Middle frontal gyrus (tissue), 1 donor: ENCODE measurements around the gene LDHB.
A peak's percentile ranks its signal among the peaks of the same experiment; 100 is the strongest.
"Not testable (repeated sequence)": the region's sequence is repeated elsewhere in the genome, so short reads cannot be mapped to it uniquely, and the experiment has no call there.

Experiments
- DNase-seq: peaks from one replicate; pipeline ENCODE4 v3.0.0-alpha.2; 2015; ENCODE audit warnings: low spot score; ENCODE audit errors: extremely low spot score

LDHB gene

DNA sequence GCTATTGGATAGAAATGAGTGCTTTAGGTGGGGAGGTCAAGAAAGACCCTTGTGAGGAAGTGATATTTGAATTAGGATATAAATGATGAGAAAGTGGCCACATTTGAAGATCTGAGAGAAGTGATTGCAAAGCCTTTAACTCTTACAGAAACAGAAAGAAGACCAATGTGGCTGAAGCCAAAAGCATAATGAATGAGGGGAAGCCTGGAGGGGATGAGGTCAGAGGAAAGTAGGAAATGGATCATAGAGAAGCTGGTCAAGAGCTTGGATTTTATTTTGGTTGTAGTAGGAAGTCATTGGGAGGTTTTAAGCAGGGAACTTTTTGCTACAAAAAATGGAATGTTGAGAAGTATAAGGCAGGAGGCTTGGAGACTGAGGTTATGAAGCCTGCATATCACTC, 49.4 kb downstream of the LDHB start:
- no peak for DNase-seq

DNA sequence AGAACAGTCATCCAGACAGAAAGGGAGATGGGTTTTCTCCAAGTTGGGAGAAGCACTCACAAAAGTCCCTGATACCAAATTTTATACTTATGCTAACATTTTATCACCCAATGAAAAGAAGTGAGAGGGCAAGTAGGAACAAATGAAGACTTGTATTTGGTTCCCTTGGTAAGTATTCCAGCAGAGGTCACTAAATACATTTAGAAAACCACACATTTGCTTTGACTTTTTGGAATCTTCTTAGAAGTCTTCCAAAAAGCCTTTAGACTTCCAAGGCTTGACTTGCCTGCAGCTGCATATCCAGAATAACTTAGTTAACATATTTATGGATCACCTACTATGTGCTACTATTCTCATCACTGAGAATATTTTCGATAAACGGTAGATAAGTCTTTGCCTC, 49.9 kb downstream of the LDHB start:
- peak; percentile 14 for DNase-seq

DNA sequence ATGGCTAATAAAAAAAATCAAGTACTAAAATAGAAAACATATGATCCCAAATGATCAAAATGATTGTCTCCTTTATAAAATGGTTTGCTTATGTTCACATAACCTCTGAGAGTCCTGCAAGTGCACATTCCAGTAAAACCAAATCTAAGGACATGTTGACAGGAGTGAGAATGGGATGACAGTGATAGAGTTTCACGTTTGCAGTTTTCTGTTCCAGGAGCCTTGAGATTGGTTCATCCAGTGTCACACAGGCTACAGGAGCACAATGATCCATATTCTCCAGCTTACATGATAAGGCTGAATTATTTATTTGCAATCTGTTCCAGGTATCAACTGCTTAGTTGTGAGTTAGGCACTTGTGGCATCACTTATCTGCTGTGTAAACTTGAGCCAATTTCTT, 51.5 kb downstream of the LDHB start:
- DNase-seq: no peak

DNA sequence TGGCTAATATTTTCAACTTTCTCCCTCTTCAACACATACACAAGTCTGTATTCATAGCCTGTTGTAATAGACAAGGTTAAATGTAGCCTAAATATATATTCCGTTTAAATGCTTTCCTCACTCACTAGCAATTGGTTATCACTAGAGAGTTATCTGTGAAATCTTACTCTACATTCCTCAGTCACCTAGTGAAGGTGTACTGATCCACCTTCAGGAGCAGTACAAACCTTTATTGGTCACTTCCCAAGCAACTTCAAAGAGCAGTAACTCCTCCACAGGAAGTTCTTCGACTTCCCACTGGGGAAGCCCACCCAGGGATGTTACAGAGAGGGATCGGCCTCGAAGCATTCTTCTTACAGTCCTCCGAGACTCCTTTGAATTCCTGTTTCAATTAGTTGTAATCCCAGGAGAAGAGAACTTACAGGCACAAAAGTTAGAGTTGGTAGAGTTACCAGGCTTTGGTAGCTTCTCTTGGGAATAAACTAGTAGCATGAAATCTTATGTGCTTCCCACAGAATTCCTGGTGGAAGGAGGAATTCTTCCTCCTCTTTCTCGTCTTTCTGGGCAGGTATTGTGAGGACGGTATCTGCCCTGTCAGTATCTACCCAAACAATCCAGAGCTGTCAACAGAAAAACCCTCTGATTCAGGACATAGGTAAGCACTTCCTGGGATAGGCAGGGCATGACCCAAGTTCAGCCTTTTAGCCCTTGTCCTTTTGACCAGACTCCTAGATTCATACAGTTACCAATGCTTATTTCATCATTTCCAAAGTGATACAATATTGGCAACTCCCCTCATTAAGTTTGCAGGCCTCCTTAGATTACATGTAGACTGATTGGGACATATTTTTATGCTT, 53.2 kb downstream of the LDHB start, which contains the start of gene GYS2:
Gene GYS2 (minus strand): TSS at position 603 of the 857 bp plus-strand sequence. CDS start 255 bp downstream, at position 348.
- DNase-seq: no peak

DNA sequence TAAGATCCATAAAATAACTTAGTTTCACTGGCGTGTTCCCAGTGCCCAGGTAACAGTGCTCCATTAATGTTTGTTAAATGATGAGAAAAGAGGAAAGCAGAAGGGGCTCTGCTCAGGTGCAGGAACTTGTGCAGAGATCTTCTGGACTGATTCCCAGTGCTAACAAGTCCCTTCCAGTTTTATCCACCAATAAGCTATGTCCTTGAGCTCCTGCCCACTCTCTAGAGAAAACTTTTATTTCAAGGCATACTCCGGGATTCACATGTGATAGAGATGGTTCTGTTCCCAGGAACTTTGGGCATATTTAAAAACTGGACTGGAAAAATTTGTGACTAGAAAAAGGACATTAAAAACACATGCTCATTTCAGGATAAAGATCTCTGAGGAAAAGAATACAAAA, 54.9 kb downstream of the LDHB start:
- no peak for DNase-seq

DNA sequence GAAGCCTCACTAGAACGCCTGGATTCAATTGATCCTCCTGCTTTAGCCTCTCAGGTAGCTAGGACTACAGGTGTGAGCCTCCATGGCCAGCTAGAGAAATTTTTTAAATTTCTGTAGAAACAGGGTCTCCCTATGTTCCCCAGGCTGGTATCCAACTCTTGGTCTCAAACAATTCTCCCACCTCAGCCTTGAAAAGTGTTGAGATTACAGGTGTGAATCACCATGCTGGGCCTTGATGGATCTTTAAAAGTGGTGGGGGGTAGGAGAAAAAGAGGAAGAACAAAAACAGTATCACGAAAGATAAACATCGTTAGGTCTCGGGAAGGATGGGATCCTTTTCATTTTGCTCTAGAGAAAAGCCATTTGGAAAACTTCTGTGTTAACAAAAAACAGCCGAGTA, 57.4 kb downstream of the LDHB start:
- no peak for DNase-seq

DNA sequence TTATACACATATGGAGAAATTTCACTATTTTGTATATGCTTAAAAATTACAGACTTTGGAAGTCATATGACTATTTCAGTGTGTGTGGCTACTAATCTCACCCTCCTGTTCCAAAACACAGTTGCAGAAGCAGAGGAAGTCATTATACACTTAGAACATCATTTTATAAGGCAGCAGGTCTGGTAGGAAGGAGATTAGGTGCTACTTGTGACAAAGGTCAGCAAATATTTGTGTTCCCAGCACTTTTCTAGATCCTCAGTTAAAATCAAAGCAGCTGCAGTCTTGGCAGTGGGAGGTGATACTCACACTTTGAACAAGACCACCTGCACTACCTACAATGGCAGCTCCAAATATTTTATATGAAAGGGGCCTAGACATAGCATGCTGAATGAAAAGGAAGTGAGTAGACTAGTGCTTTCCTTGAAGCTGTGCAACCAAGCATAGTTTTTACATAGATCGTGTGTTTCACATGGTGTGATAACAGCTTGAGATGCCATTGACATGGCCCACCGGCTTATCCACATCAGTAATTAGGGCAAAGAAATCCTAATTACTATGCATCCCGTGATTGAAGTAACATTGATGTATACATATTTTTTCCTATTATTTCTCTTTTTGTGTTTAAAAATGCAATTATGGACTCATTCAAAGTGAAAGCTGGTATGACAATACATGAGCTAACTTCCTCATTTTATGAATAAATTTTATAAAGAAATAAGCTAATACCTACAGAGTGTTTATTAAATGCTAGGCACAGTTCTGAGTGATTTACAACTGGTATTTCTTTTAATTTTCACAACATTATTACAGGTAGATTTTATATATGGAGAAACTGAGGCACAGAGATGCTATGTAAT, 58.3 kb downstream of the LDHB start:
- DNase-seq: no peak

DNA sequence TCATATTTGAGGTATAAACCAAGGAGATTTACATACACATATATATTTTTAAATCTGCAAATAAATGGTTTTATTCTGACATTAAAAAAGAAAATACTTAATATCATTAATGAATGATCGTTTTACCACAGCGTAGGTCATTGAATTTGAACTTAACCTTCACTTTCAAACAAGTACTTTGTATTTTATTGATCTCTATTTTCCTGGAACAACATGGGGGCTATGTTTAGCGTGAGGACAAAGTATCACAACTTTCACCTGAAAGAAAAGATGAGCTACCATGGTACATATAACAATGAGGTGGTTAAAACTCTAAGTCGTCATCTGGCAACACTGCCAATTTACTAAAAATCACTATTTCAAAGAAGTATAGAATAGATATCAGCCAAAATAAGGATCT, 59.0 kb downstream of the LDHB start:
- DNase-seq: no peak

DNA sequence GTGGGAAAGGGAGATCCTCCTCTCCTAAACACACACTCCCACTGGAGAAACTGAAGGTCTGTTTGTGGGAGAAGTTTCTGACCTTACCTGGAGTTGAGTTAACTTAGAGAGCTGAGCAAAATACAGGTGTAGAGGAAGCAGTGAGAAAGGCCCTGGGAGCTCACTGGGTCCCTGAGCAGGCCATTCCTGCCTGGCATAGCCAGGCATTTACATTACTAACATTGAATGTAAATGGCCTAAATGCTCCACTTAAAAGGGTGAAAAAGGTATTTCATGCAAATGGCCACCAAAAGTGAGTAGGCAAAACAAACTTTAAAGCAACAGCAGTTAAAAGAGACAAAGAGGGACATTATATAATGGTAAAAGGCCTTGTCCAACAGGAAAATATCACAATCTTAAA, 62.3 kb downstream of the LDHB start:
- not testable (repeated sequence) for DNase-seq

DNA sequence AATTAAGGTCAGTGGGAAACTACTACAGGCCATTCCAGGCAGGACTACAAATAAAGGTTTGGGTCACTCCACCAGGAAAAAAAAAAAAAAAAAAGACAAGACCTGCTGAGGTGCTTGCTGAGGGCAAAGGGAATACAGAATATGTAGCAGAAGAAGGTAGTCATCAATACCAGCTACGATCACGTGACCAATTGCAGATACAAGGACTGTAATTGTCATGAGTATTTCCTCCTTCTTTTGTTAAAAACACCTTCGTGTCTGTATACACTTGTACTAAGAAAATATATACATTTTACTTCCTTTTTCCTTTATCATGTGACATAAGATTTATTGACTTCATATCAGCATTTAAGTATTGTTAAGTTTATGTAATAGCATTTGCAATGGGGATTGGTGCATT, 72.2 kb downstream of the LDHB start:
- no peak for DNase-seq
